Measurements from ENCODE around the gene ACADS. TPM values are rescaled to one million over a fixed set of nuclear protein-coding genes. Genes with fewer than 3 reads are reported as not detected.

ACADS gene
- total RNA-seq, 1 experiment from 2014 or later: 3.4 TPM

- no peak overlapping the region for H3K4me3 ChIP-seq (ENCODE audit: low read depth, low read length, poor library complexity, severe bottlenecking)
- no peaks in the 10 kb centered on the region for H3K27me3 ChIP-seq (replicated peaks; ENCODE audit: insufficient read depth, low read depth, low read length, poor library complexity)
- POLR2A ChIA-PET (ENCODE audit: low non-redundant PET): no interaction called here
- H3K27ac ChIP-seq (ENCODE audit: low read depth, low read length, poor library complexity, severe bottlenecking): no peak overlapping the region
- intact Hi-C loops (cut with micrococcal nuclease; ENCODE audit: unreplicated experiment): no loop called here
- DNase-seq (ENCODE audit: low spot score): no peak
- H3K9me3 ChIP-seq (ENCODE audit: low read depth, low read length, poor library complexity, severe bottlenecking): no peaks in the 10 kb centered on the region
- no TSS peak for BruUV-seq (replicated peaks)
- peaks cover 13% of the 10 kb centered on the region for H3K4me1 ChIP-seq (ENCODE audit: insufficient read depth, low read length, poor library complexity, severe bottlenecking)
- H3K36me3 ChIP-seq (ENCODE audit: insufficient read depth, low read length, poor library complexity, severe bottlenecking): peaks cover 12% of the 10 kb centered on the region
- CTCF ChIA-PET: no interaction called here
- TF ChIP-seq EZH2 (IDR thresholded peaks at IDR 0.05; ENCODE audit: borderline replicate concordance, low read depth, low read length, poor library complexity, severe bottlenecking): no peak
These were observed 59.2 kb downstream of the ACADS start for GRCh38 chr12:120784804-120785203.

- peaks cover 3% of the 10 kb centered on the region for H3K36me3 ChIP-seq (ENCODE audit: insufficient read depth, low read length, poor library complexity, severe bottlenecking)
- H3K4me1 ChIP-seq (ENCODE audit: insufficient read depth, low read length, poor library complexity, severe bottlenecking): peaks cover 11% of the 10 kb centered on the region
- no peak overlapping the region for H3K27ac ChIP-seq (ENCODE audit: low read depth, low read length, poor library complexity, severe bottlenecking)
- H3K9me3 ChIP-seq (ENCODE audit: low read depth, low read length, poor library complexity, severe bottlenecking): no peaks in the 10 kb centered on the region
- no peak overlapping the region for H3K4me3 ChIP-seq (ENCODE audit: low read depth, low read length, poor library complexity, severe bottlenecking)
- BruUV-seq (replicated peaks): no TSS peak
- TF ChIP-seq CTCF (conservative IDR thresholded peaks at IDR 0.05; ENCODE audit: low read depth, low read length) (no peak), EZH2 (IDR thresholded peaks at IDR 0.05; ENCODE audit: borderline replicate concordance, low read depth, low read length, poor library complexity, severe bottlenecking) (no peak)
- DNase-seq (ENCODE audit: low spot score): no peak
- intact Hi-C loops (cut with micrococcal nuclease; ENCODE audit: unreplicated experiment): no loop called here
- no peaks in the 10 kb centered on the region for H3K27me3 ChIP-seq (replicated peaks; ENCODE audit: insufficient read depth, low read depth, low read length, poor library complexity)
- ChIA-PET CTCF (no interaction called here), POLR2A (ENCODE audit: low non-redundant PET) (no interaction called here)
These were observed 62.3 kb downstream of the ACADS start for GRCh38 chr12:120787889-120788288.

Other genes starting within 250 kb of the ACADS start
- gene DYNLL1, start 229.7 kb upstream of the ACADS start, total RNA-seq (2021): 546 and 617 TPM in 2 replicates
- 36.5 and 40.4 TPM in 2 replicates for gene COQ5, start 196.7 kb upstream of the ACADS start, total RNA-seq (2021)
- 225 and 240 TPM in 2 replicates for gene RNF10, start 191.5 kb upstream of the ACADS start, total RNA-seq (2021)
- 41.0 and 42.4 TPM in 2 replicates for gene POP5, start 144.4 kb upstream of the ACADS start, total RNA-seq (2021)
- gene CABP1, start 85.2 kb upstream of the ACADS start, total RNA-seq (2021): 1.2 and 1.6 TPM in 2 replicates
- 145 and 176 TPM in 2 replicates for gene MLEC, start 38.7 kb upstream of the ACADS start, total RNA-seq (2021)
- gene UNC119B, start 15.4 kb upstream of the ACADS start, total RNA-seq (2021): 48.0 and 50.4 TPM in 2 replicates
- gene SPPL3, start 178.5 kb downstream of the ACADS start, total RNA-seq (2021): 46.9 and 51.2 TPM in 2 replicates